Thymus (tissue), 11 donors: ENCODE results near the gene KCNIP1. TPM values are rescaled to one million over a fixed set of nuclear protein-coding genes. Genes with fewer than 3 reads are reported as not detected.

ENCODE experiments used
- DNase-seq, 9 donors: peaks; one replicate each; pipeline ENCODE4 v3.0.0-alpha.2; 2013; ENCODE audit warnings: low spot score in 9 of 9, low read depth in 6 of 9, missing footprints in 1 of 9
- H3K27ac ChIP-seq, 2 donors: one replicate each; pipeline ENCODE4 v1.5.1; 2013; ENCODE audit warnings: control low read depth in 1 of 2, low read depth in 1 of 2, low read length in 1 of 2, mild to moderate bottlenecking in 1 of 2, moderate library complexity in 1 of 2
- H3K27me3 ChIP-seq, 2 donors: one replicate each; pipeline ENCODE4 v1.5.1; 2013; ENCODE audit warnings: low read length in 1 of 2; ENCODE audit not compliant: control insufficient read depth in 2 of 2, insufficient read depth in 1 of 2
- H3K36me3 ChIP-seq, 2 donors: one replicate each; pipeline ENCODE4 v1.5.1; 2013; ENCODE audit warnings: low read length in 1 of 2, mild to moderate bottlenecking in 1 of 2, moderate library complexity in 1 of 2; ENCODE audit not compliant: control insufficient read depth in 2 of 2, insufficient read depth in 2 of 2
- H3K4me1 ChIP-seq, 2 donors: one replicate each; pipeline ENCODE4 v1.5.1; 2013; ENCODE audit warnings: low read length in 2 of 2; ENCODE audit not compliant: control insufficient read depth in 2 of 2, insufficient read depth in 2 of 2
- H3K4me3 ChIP-seq, 2 donors: one replicate each; pipeline ENCODE4 v1.5.1; 2013; ENCODE audit warnings: low read length in 2 of 2, control low read depth in 1 of 2, mild to moderate bottlenecking in 1 of 2
- H3K9me3 ChIP-seq, 2 donors: one replicate each; pipeline ENCODE4 v1.5.1; 2013; ENCODE audit warnings: low read length in 1 of 2, mild to moderate bottlenecking in 1 of 2; ENCODE audit not compliant: control insufficient read depth in 2 of 2, insufficient read depth in 1 of 2
- WGBS: extraction: QIAGEN DNeasy Blood & Tissue Kit; methylation state at CpG from one replicate; pipeline ENCODE4 v1.1.7; 2013; 5-methylcytosine and 5-hydroxymethylcytosine counted together
- polyA plus RNA-seq: library from polyadenylated mRNA; stranded (reverse); fragments of 200-250 nt; gene quantifications from one replicate; pipeline ENCODE4 v1.2.3, GENCODE V29; 2013
- total RNA-seq: library from RNA; stranded (reverse); fragments of 120-200 nt; gene quantifications from one replicate; pipeline ENCODE4 v1.2.4, GENCODE V29; 2013
- donor health status: healthy.

The KCNIP1 gene
- total and polyA plus RNA-seq, 2 donors, result 0.09 to 0.23 TPM

DNA sequence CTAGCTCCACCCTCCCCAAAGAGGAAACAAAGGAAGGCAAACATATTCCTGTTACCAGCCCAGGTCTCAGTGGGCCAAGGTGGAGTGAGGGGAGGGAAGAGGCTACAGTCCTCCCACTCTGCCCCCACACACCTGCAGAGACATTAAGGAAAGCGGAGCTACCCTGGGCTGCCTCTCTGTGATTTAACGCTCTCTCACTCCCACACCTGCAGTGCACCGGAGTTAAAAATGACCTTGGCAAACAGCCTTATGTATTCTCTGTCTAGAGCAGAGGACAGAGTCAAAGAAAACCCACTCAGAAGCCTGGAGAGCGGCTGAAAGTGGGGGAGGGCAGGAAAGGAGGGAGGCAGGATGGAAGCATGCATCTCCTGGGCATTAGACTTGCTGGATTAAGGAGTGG is 32.7 kb downstream of the KCNIP1 start:
- WGBS, result 88% methylated on average over 4 of the region's 4 CpGs
- Histone ChIP-seq H3K27ac (no peak overlapping the region), H3K9me3 (no peaks in the 10 kb centered on the region), H3K4me3 (no peak overlapping the region), H3K4me1 (no peaks in the 10 kb centered on the region), H3K27me3 (peaks cover 2 to 3% of the 10 kb centered on the region in 2 donors), H3K36me3 (no peaks in the 10 kb centered on the region)
- DNase-seq, result no peak

DNA sequence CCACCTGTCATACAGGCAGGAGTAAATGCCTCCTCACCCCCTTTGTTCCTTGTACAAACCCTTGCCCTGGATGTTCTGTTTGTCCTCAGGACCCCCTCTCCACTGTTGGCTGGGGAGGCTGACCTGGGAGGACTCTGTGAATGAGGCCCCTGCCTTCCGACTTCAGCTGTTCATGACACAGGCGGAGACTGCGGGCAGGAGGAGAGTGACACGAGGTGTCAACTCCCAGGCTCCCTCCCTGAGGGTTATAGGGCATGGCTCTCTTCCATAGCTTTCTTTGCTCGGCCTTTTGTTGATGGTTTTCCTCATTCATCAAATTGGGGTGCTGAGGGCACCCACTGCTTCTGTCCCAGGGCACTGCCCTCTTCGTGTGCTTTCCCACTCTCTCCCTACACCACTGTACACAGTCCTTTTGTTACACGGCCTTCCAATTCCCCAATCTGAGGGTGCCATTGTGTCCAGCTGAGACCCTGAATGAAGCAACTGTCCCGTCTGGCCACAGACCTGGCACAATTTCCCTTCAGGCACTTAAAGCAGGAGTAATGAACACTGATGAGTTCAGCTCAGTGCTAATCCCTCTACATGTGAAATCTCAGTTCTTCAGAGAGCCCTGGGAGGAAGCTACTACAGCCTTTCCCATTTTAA is 33.8 kb downstream of the KCNIP1 start:
- no peak for DNase-seq
- Histone ChIP-seq H3K4me3 (no peak overlapping the region), H3K36me3 (no peaks in the 10 kb centered on the region), H3K9me3 (no peaks in the 10 kb centered on the region), H3K27ac (no peak overlapping the region), H3K4me1 (no peaks in the 10 kb centered on the region), H3K27me3 (peaks cover 2% of the 10 kb centered on the region in 2 donors)
- 84% methylated on average over 8 of the region's 8 CpGs for WGBS

DNA sequence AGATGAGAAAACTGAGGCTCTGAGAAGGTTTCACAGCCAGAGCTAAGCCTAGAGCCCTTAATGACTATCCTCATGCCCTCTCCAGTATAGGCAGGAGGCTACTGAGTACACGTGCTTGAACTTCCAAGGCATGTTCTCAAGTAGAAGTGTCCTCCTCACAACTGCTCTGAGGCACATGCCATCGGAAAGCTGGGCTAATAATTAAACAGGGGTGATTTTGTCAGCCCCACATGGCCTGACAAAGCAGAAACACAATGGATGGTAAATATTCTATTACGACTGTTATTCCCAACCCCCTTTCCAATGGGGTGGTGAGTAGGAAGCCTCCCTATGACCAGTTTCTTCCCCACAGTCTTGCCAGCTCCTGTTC is 34.3 kb downstream of the KCNIP1 start:
- Histone ChIP-seq H3K9me3 (no peaks in the 10 kb centered on the region), H3K27ac (no peak overlapping the region), H3K4me1 (no peaks in the 10 kb centered on the region), H3K36me3 (no peaks in the 10 kb centered on the region), H3K4me3 (no peak overlapping the region), H3K27me3 (peaks cover 0 to 2% of the 10 kb centered on the region in 2 donors)
- 93% methylated on average over 3 of the region's 3 CpGs for WGBS
- DNase-seq, result no peak

DNA sequence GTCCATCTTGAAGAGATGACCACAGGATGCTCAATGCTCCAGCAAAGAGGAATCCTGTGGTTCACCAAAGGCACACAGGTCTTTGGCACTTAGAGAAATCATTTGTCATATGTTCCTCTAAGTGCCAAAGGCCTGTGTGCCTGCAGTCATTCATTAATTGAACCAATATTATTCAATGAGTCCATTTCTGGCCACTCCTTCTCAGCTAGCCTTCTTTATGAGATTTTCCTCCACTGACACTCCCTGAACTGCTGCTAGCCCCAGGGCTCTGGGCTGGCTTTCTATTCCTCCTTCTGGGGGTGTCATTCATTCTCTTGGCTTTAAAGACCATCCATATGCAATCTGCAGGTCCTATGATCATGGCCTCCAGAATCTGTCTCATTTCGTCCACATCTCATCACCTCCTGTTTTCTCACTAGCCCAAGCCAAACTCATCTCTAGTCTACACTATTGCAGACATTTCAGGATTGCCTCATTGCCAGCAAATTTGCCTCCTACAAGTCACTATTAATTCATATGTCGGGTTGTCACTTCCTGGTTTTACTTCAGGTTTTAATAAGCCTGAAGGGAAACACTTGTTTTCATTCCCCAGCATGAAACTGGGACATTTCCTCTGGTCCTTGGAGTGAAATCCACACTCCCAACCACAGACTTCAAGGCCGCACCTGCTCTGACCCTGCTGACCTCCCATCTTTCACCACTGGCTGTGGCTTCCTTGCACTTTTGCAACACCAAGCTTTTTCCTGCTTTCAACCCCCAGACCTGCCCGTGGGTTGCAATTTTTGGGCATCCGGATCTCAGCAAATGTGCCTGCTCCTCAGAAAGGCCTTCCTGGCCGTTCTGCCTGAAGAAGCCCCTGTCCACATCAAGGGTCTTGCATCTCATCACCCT is 35.1 kb downstream of the KCNIP1 start:
- H3K27me3 ChIP-seq, result peaks cover 0 to 2% of the 10 kb centered on the region in 2 donors
- WGBS, result 75% methylated on average over 6 of the region's 6 CpGs
- H3K4me1 ChIP-seq, result no peaks in the 10 kb centered on the region
- H3K4me3 ChIP-seq, result no peak overlapping the region
- no peaks in the 10 kb centered on the region for H3K36me3 ChIP-seq
- no peaks in the 10 kb centered on the region for H3K9me3 ChIP-seq
- no peak overlapping the region for H3K27ac ChIP-seq
- no peak for DNase-seq

DNA sequence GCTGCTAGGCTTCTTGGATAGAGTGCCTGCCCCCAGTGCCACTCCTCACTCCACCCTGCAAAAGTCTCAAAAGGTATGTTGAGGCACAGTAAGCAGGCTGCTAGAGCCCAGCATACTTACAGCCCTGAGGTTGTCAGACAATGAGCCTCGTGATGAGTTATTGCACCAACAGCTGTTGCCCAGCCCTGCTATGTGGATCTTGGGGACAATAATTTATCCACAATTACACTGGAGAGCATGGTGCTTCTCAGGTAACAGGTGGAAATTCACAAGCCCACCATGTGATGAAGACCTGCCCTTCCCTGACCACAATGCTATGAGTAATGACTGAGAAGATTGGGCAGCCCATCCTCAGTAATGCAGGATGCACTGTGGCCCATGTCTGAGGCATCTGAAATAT is 36.5 kb downstream of the KCNIP1 start:
- DNase-seq, result no peak
- H3K27ac ChIP-seq, result no peak overlapping the region
- no peaks in the 10 kb centered on the region for H3K4me1 ChIP-seq
- no peaks in the 10 kb centered on the region for H3K9me3 ChIP-seq
- no peak overlapping the region for H3K4me3 ChIP-seq
- peaks cover 0 to 2% of the 10 kb centered on the region in 2 donors for H3K27me3 ChIP-seq
- WGBS, result 97% methylated on average over 1 of the region's 1 CpG
- no peaks in the 10 kb centered on the region for H3K36me3 ChIP-seq

DNA sequence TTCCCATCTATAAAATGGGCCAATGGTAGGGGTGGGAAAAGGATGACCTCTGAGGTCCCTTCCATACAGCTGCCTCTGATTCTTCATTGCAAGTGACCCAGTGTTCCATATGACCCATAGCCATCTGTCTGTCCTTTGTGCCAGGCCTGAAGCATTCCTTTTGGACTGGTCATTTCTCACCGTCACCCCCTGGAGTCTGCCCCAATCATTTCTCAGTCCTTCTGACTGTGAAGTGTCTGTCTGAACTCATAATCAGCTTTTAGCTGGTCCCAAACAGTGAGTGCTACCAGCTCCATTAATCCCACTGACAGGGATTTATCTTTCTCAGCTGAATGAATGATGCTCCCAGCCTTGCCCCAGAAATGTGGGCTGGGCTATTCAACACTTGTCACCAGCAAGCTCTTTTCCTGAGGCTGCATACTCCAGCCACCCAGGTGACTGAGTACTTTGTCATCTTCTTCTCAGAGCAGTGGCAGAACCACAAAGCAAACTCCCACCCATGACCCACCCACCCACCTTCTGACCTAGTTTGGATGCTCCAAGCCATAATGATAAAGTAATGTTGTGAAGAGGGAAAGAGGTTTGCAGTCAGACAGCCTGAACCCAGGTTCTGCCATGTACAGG is 37.4 kb downstream of the KCNIP1 start:
- 94% methylated on average over 1 of the region's 1 CpG for WGBS
- Histone ChIP-seq H3K9me3 (no peaks in the 10 kb centered on the region), H3K4me1 (no peaks in the 10 kb centered on the region), H3K27me3 (peaks cover 0 to 2% of the 10 kb centered on the region in 2 donors), H3K27ac (no peak overlapping the region), H3K36me3 (no peaks in the 10 kb centered on the region), H3K4me3 (no peak overlapping the region)
- no peak for DNase-seq

DNA sequence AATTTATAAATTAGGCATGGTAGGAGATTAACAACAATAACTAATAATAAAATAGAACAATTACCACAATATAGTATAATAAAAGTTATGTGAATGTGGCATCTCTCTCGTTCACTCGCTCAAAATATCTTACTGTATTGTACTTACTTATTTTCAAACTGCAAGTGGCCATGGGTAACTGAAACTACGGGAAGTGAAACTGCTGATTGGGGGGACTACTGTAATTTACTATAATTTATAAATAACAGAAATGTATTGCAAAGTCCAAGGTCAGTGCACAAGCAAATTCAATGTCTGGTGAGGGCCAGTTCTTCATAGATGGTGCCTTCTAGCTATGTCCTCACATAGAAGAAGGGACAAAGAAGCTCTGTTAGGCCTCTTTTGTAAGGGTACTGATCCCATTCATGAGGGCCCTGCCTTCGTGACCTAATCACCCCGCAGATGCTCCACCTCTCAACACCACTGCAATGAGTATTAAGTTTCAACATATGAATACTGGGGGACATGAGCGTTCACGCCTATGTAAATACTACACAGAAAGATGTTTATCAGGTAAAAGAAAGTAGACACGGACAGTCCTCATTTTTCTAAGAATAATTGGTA is 39.0 kb downstream of the KCNIP1 start:
- WGBS, result 94% methylated on average over 8 of the region's 8 CpGs
- Histone ChIP-seq H3K9me3 (no peaks in the 10 kb centered on the region), H3K4me1 (no peaks in the 10 kb centered on the region), H3K4me3 (no peak overlapping the region), H3K27ac (no peak overlapping the region), H3K27me3 (peaks cover 0 to 2% of the 10 kb centered on the region in 2 donors), H3K36me3 (no peaks in the 10 kb centered on the region)
- DNase-seq, result no peak

DNA sequence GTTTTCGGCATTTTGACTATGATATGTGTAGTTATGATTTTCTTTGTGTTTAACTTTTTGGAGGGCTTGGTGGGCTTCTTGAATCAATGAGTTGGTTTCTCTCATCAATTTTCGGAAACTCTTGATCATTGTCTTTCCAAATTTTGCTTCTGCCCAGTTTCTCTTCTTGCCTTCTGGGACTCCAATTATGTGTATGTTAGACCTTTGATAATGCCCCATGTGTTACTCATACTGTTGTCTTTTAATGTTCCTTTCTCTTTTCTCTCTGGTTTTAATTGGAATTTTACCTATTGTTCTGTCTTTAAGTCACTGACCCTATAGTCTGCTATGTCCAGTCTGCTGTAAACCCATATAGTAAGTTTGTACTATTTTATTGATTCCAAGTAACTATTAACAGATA is 41.5 kb downstream of the KCNIP1 start:
- H3K27ac ChIP-seq, result no peak overlapping the region
- no peaks in the 10 kb centered on the region for H3K9me3 ChIP-seq
- 98% methylated on average over 2 of the region's 2 CpGs for WGBS

DNA sequence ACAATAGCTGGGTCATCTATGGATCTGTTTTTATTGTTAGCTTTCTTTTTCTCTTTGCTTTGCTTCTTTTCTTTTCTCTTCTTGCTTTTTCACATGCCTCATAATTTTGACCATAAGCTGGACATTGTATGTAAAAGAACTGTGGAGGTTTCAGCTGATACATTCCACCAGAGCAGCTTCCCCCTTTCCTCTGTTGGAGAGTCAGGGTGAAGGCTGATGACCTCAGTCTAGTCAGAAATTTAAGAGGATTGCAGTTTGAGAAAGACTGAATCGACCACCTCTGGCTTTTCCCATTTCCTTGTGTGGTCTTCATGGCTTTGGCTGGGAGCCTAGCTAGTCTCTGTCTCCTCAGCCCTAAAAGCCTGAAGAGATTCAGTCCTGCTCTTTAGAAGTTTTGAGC is 42.0 kb downstream of the KCNIP1 start:
- no peak for DNase-seq
- Histone ChIP-seq H3K27ac (no peak overlapping the region), H3K36me3 (no peaks in the 10 kb centered on the region), H3K4me1 (no peaks in the 10 kb centered on the region), H3K4me3 (no peak overlapping the region), H3K9me3 (no peaks in the 10 kb centered on the region), H3K27me3 (no peaks in the 10 kb centered on the region)
- 78% methylated on average over 1 of the region's 1 CpG for WGBS

More for the DNA sequence above, 41.5 kb downstream of the KCNIP1 start:
- Histone ChIP-seq H3K36me3 (no peaks in the 10 kb centered on the region), H3K4me1 (no peaks in the 10 kb centered on the region), H3K27me3 (no peaks in the 10 kb centered on the region), H3K4me3 (no peak overlapping the region)
- no peak for DNase-seq
